ENCODE results near the gene HYAL1.
A peak's percentile ranks its signal among the peaks of the same experiment; 100 is the strongest.

The HYAL1 gene

GRCh38 chr3:50334339-50335075 is 31.1 kb upstream of the HYAL1 start:
- DNase-seq (ENCODE audit: low spot score), result no peak

GRCh38 chr3:50333744-50334328 is 30.5 kb upstream of the HYAL1 start:
- DNase-seq (ENCODE audit: low spot score), result peak; percentile 52

- DNase-seq (ENCODE audit: low spot score), result no peak
Measured at GRCh38 chr3:50331364-50331907, 28.1 kb upstream of the HYAL1 start.

- DNase-seq (ENCODE audit: low spot score), result no peak
Measured at GRCh38 chr3:50330330-50330729, 27.0 kb upstream of the HYAL1 start.

- peak; percentile 98 for DNase-seq (ENCODE audit: low spot score)
Measured at GRCh38 chr3:50327943-50328691, 24.7 kb upstream of the HYAL1 start, which contains the start of gene TUSC2. TSS of gene TUSC2 (minus strand) at chr3:50328223. CDS start at chr3:50328099, 124 bp downstream.

- no peak for DNase-seq (ENCODE audit: low spot score)
Measured at GRCh38 chr3:50327129-50327528, 23.8 kb upstream of the HYAL1 start.

GRCh38 chr3:50326182-50326541 is 22.8 kb upstream of the HYAL1 start:
- DNase-seq (ENCODE audit: low spot score), result no peak

GRCh38 chr3:50325497-50326181 is 22.3 kb upstream of the HYAL1 start:
- no peak for DNase-seq (ENCODE audit: low spot score)

- DNase-seq (ENCODE audit: low spot score), result no peak
Measured at GRCh38 chr3:50325113-50325480, 21.7 kb upstream of the HYAL1 start.

- DNase-seq (ENCODE audit: low spot score), result peak; percentile 72
Measured at GRCh38 chr3:50324351-50325112, 21.2 kb upstream of the HYAL1 start.

GRCh38 chr3:50323614-50324199 is 20.3 kb upstream of the HYAL1 start:
- DNase-seq (ENCODE audit: low spot score), result no peak

GRCh38 chr3:50323092-50323600 is 19.8 kb upstream of the HYAL1 start:
- no peak for DNase-seq (ENCODE audit: low spot score)

- DNase-seq (ENCODE audit: low spot score), result no peak
Measured at GRCh38 chr3:50322386-50323091, 19.2 kb upstream of the HYAL1 start, which contains the start of gene HYAL2. TSS of gene HYAL2 (minus strand) at chr3:50322745. CDS start at chr3:50320489, 2,256 bp downstream.

- no peak for DNase-seq (ENCODE audit: low spot score)
Measured at GRCh38 chr3:50322115-50322385, 18.7 kb upstream of the HYAL1 start.

- peak; percentile 92 for DNase-seq (ENCODE audit: low spot score)
Measured at GRCh38 chr3:50321336-50322114, 18.2 kb upstream of the HYAL1 start.

- DNase-seq (ENCODE audit: low spot score), result peak; percentile 76
Measured at GRCh38 chr3:50320853-50321335, 17.5 kb upstream of the HYAL1 start.

- no peak for DNase-seq (ENCODE audit: low spot score)
Measured at GRCh38 chr3:50319894-50320625, 16.7 kb upstream of the HYAL1 start.

GRCh38 chr3:50319181-50319893 is 16.0 kb upstream of the HYAL1 start:
- no peak for DNase-seq (ENCODE audit: low spot score)

All from AG08395 (cell line).